ENCODE measurements around the gene ZDHHC9. TPM values are rescaled to one million over a fixed set of nuclear protein-coding genes. Genes with fewer than 3 reads are reported as not detected.

Gene ZDHHC9
- total RNA-seq, 8 experiments from 2014 or later = 9.3 to 30.0 (median 18.7) TPM

DNA sequence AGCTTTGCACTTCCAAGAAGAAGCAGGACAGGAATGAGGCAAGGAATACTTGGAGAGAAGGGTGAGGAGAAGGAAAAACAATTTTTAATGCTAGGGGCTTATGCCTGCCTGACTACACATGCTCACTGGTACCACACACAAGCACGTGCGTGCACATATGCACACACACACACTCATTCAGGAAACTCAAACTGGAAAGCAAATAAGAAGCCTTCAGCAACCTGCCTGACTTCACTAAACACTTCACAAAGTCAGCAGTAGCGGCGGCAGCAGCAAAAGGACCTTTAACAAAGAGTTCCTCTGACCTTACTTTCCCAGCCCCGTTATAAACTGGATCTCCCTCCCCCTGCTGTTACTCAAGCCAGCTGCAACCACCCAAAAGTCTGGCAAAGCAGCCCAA, 3.3 kb downstream of the ZDHHC9 start:
- in situ Hi-C loops (cut with MboI; ENCODE audit: low pct_unique_long_range_greater_than_20kb in 2 of 9, low sequenced_read_pairs in 9 of 9, unreplicated experiment in 9 of 9) = loop anchor here in 1 of 9 experiments (25.0 kb wide), 1 partner anchor 203 kb away; no protein-coding TSS in a partner anchor
- H3K4me1 ChIP-seq (replicated peaks in 1 of 2) = peaks cover 12 to 24% of the 10 kb centered on the region in 2 donors
- ATAC-seq (replicated peaks in 6 of 8) = no peak
- peak overlapping the region in 1 of 5 donors; percentile 11 for H3K4me3 ChIP-seq
- H3K27ac ChIP-seq = no peak overlapping the region
- WGBS, 10 experiments = 20 to 30% (median 21%) methylated on average over 2 to 5 of the region's 5 CpGs; no CpG with 5 or more reads in 7 of the 10 experiments

DNA sequence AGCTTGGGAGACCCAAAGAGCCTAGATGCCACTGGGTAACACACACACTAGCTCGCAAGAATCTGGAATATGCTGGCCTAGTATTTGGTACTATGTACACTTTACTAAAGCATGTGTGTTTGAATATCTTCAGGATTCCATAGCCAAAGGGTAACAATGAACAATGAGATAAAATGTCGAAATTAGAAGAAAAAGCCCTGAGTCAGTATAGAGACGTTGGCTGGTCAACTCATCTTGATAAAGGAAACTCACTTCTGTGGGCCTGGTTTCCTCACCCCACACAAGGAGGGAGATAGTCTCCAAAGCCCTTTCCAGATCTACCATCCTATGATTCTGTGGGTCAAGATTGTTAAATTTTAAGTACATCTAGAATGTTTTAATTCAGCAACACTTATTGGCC, 6.9 kb downstream of the ZDHHC9 start:
- Histone ChIP-seq H3K27ac (no peak overlapping the region), H3K4me3 (no peak overlapping the region), H3K4me1 (replicated peaks in 1 of 2) (peaks cover 12 to 15% of the 10 kb centered on the region in 2 donors)
- 57 to 100% (median 80%) methylated on average over 1 to 3 of the region's 3 CpGs; no CpG with 5 or more reads in 7 of the 10 experiments for WGBS, 10 experiments
- in situ Hi-C loops (cut with MboI; ENCODE audit: low pct_unique_long_range_greater_than_20kb in 2 of 9, low sequenced_read_pairs in 9 of 9, unreplicated experiment in 9 of 9) = loop anchor here in 1 of 9 experiments (25.0 kb wide), 1 partner anchor 200 kb away; no protein-coding TSS in a partner anchor
- ATAC-seq (replicated peaks in 6 of 8) = no peak

DNA sequence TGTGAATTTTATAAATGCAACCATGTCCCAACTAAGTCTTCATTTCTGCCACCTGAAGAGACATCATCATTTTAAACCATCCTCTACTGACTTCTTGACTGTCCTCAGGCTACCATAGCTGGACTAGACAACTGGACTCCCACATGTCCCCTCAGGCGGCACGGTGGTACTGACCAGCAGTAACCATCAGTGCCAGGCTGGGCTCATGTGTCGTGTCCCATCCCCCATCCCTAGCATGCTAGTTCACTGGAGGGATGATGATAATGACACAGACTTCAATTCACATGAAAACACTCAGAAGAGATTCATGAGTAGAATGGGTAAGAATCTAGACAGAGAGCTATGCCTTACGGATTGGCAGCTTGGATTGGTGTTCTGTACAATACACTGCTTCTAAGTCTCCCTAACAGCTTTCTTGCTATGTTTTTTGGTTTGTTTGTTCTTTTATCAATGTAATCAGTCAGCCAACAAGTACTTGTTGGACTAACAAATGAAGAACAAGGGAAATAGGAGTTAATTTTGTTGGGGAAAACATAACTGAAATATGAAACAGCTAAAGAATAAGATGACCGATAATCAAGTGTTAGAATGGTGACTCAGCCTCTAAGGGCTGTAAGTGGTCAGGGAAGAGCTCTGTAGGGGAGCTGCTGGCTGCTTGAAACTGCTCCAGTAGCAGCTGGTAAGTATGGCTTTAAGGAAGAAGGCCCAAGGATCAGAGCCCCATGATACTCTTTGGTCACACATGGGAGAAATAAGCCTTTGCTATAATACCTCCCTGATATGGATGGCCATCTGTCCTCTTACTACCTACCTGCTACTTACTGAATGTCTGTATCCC, 10.3 kb downstream of the ZDHHC9 start:
- peak in 3 of 8 experiments; percentile 50 to 67 (median 60) for ATAC-seq (replicated peaks in 6 of 8)
- in situ Hi-C loops (cut with MboI; ENCODE audit: low pct_unique_long_range_greater_than_20kb in 2 of 9, low sequenced_read_pairs in 9 of 9, unreplicated experiment in 9 of 9) = loop anchor here in 1 of 9 experiments (25.0 kb wide), 1 partner anchor 196 kb away; no protein-coding TSS in a partner anchor
- 62 to 89% (median 75%) methylated on average over 3 to 5 of the region's 5 CpGs; no CpG with 5 or more reads in 7 of the 10 experiments for WGBS, 10 experiments
- Histone ChIP-seq H3K27ac (no peak overlapping the region), H3K4me1 (replicated peaks in 1 of 2) (no peaks in the 10 kb centered on the region), H3K4me3 (no peak overlapping the region)

DNA sequence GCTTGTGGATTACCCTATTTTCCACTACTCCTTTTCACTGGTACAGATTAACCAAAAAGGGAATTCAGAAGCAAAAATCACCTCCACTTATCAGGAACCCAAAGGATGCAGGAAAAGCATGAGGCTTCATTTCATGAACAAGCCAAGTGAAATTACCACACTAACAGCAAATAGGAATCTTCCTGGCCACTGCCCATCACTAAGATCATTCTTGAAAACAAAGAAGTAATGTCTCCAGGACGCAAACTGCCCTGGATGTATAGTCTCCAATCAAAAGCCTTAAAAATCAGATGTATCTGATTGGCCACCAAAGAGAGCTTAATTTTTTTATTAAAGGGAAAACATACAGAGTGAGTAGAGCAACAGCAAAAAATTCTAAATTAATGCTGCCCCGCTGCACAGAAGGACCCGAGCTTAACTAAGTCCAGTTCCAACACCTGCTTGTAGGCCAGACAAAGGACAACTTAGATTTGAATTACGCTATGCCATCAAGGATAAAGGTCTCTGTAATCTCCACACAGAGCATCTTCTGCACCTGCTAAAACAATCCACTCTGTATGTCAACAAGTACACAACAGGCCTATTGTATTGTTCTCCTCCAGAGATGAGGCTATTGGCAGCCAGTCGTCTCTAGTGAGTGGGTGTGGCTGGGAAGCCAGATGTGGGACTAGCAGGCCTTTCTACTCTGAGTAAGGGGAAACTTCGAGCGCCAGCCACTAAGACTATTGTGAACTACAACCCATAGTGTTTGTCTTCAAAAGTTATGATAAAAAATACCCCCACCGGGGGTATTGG, 12.4 kb downstream of the ZDHHC9 start:
- WGBS, 10 experiments = 60 to 100% (median 74%) methylated on average over 1 to 8 of the region's 8 CpGs; no CpG with 5 or more reads in 4 of the 10 experiments
- Histone ChIP-seq H3K4me1 (replicated peaks in 1 of 2) (no peaks in the 10 kb centered on the region), H3K4me3 (no peak overlapping the region), H3K27ac (no peak overlapping the region)
- in situ Hi-C loops (cut with MboI; ENCODE audit: low pct_unique_long_range_greater_than_20kb in 2 of 9, low sequenced_read_pairs in 9 of 9, unreplicated experiment in 9 of 9) = loop anchor here in 1 of 9 experiments (25.0 kb wide), 1 partner anchor 194 kb away; no protein-coding TSS in a partner anchor
- ATAC-seq (replicated peaks in 6 of 8) = peak in 3 of 8 experiments; percentile 32 to 63 (median 55)

DNA sequence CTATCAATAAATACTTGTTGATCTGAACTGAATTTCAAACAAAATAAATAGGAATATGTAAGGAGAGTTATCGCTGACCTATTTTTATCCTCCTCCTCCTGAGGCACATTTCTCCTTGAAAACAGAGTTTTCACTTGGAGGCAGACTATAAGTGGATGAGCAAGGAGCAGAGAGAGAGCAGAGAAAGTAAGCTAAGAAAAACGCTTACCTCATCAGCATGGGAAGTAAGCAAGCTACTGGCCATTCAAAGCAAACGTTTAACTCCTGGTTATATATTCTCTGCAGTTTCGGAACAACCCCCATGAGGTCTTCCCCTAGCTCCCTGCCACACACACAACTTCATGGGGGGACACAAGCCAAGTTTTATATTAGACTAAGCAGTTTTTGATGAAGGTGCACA, 13.2 kb downstream of the ZDHHC9 start:
- in situ Hi-C loops (cut with MboI; ENCODE audit: low pct_unique_long_range_greater_than_20kb in 2 of 9, low sequenced_read_pairs in 9 of 9, unreplicated experiment in 9 of 9) = loop anchor here in 1 of 9 experiments (25.0 kb wide), 1 partner anchor 193 kb away; no protein-coding TSS in a partner anchor
- Histone ChIP-seq H3K27ac (no peak overlapping the region), H3K4me3 (no peak overlapping the region), H3K4me1 (replicated peaks in 1 of 2) (no peaks in the 10 kb centered on the region)
- WGBS, 10 experiments = 43 to 100% (median 83%) methylated on average over 1 to 4 of the region's 4 CpGs; no CpG with 5 or more reads in 5 of the 10 experiments
- no peak for ATAC-seq (replicated peaks in 6 of 8)

DNA sequence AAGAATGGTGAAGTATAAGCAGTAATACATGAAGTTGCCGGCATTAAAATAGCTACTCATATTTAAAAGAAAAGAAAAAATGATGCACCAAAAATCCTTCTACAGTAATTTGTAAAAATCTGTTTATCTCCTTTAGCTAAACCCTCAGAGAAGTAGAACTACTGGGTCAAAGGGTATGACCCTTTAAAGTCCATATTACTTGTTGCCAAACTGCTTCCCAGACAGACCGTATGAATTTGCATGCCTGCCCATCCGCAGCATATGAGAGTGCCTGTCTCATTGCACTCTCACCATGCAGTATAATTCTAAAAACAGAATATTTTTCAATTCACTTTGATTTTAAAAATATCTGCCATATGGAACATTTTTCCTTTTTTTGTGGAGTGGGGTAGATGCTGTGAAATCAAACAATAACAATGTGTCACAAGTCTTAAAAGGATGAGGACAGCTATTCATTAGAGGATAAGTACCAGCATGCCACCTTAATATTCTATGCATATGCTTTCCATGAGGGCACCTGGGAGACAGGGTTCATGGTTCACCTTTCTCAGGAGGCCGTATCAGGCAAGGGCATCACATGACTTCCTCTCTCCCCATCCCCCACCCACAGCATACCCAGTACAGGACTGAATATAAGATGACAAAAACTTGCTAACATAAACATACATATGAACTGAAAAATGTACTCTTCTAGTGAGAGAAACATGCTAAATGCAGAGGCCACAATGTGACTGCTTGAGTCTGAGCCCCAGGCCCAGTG, 17.8 kb downstream of the ZDHHC9 start:
- Histone ChIP-seq H3K4me1 (replicated peaks in 1 of 2) (no peaks in the 10 kb centered on the region), H3K27ac (no peak overlapping the region), H3K4me3 (no peak overlapping the region)
- WGBS, 10 experiments = 33 to 100% (median 72%) methylated on average over 1 to 4 of the region's 4 CpGs; no CpG with 5 or more reads in 4 of the 10 experiments
- no peak for ATAC-seq (replicated peaks in 6 of 8)
- in situ Hi-C loops (cut with MboI; ENCODE audit: low pct_unique_long_range_greater_than_20kb in 2 of 9, low sequenced_read_pairs in 9 of 9, unreplicated experiment in 9 of 9) = loop anchor here in 1 of 9 experiments (25.0 kb wide), 1 partner anchor 189 kb away; no protein-coding TSS in a partner anchor

DNA sequence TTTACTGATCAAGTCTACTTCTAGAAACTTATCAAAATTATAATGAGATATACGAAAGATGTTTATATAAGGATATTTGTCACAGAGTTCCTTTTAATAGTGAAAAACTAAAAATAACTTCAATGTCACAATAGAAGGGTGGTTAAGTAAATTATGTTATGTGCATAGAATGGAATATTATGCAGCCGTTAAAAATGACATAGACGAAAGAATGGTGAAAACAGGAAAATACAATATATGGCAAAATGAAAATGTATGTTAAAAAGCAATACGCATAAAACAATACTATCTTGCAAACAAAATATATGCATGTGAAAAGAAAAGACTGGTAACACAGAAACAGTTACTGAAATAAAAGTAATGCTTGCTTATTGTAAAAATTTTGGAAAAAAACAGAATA, 19.1 kb downstream of the ZDHHC9 start:
- in situ Hi-C loops (cut with MboI; ENCODE audit: low pct_unique_long_range_greater_than_20kb in 2 of 9, low sequenced_read_pairs in 9 of 9, unreplicated experiment in 9 of 9) = loop anchor here in 1 of 9 experiments (25.0 kb wide), 1 partner anchor 187 kb away; no protein-coding TSS in a partner anchor

DNA sequence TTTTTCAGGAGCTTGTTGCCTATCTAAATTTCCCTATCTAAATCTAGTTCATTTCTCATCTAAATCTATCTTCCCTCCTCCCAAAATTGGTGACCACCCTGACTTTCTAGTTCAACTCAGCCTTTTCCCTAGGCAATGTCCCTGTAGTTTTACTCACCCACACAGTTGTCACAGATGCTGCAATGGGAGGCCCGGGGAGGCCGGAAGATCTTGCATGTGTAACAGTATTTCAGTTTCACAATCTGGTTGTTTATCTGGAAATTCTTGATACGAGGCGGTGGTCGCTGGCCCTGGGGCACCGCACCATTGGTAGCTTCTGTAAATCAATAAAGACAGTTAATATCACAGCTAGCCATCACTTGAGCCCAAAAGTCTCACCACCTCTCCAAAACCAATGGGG, 20.2 kb downstream of the ZDHHC9 start:
- in situ Hi-C loops (cut with MboI; ENCODE audit: low pct_unique_long_range_greater_than_20kb in 2 of 9, low sequenced_read_pairs in 9 of 9, unreplicated experiment in 9 of 9) = no loop called here
- Histone ChIP-seq H3K4me1 (replicated peaks in 1 of 2) (no peaks in the 10 kb centered on the region), H3K27ac (no peak overlapping the region), H3K4me3 (no peak overlapping the region)
- ATAC-seq (replicated peaks in 6 of 8) = no peak
- 15 to 100% (median 92%) methylated on average over 1 to 6 of the region's 6 CpGs; no CpG with 5 or more reads in 6 of the 10 experiments for WGBS, 10 experiments

More for the DNA sequence above, 19.1 kb downstream of the ZDHHC9 start:
- no peak overlapping the region for H3K4me3 ChIP-seq
- 52 to 100% (median 69%) methylated on average over 3 to 4 of the region's 4 CpGs; no CpG with 5 or more reads in 3 of the 10 experiments for WGBS, 10 experiments
- H3K4me1 ChIP-seq (replicated peaks in 1 of 2) = no peaks in the 10 kb centered on the region
- H3K27ac ChIP-seq = no peak overlapping the region
- ATAC-seq (replicated peaks in 6 of 8) = no peak

DNA sequence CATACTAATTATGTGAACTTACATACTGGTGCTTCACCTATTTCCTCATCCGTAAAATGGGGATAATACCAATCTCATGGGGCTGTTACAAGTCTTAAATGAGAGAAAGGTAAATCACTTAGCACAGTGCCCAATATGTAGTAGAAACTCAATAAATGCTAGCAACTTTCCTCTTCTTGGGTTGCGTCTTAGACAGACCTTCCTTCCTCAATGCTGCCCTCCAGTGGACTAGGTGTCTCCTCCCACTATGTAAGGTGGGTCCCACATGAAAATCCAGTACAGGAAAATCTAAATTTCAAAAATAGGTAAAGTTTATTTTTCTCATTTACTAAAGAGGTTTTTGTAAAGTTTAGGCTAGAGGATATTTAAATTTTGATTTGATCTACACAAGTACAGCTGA, 20.6 kb downstream of the ZDHHC9 start:
- Histone ChIP-seq H3K27ac (no peak overlapping the region), H3K4me3 (no peak overlapping the region), H3K4me1 (replicated peaks in 1 of 2) (no peaks in the 10 kb centered on the region)
- WGBS, 10 experiments = 0 to 100% (median 84%) methylated on average over 1 to 2 of the region's 2 CpGs; no CpG with 5 or more reads in 6 of the 10 experiments
- in situ Hi-C loops (cut with MboI; ENCODE audit: low pct_unique_long_range_greater_than_20kb in 2 of 9, low sequenced_read_pairs in 9 of 9, unreplicated experiment in 9 of 9) = no loop called here
- peak in 3 of 8 experiments; percentile 49 to 67 (median 66) for ATAC-seq (replicated peaks in 6 of 8)

DNA sequence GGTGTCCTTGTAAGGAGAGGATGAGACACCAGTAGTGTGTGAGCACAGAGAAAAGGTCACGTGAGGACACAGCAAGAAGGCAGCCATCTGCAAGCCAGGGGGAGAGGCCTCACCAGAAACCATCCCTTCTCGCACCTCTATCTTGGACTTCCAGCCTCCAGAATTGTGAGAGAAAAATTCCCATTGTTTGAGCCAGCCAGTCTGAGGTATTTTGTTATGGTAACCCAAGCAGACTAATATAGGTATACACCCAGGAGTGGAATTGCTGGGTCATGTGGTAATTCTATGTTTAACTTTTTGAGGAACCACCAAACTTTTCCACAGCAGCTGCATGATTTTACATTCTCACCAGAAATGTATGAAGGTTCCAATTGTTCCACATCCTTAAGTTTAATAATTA, 25.6 kb downstream of the ZDHHC9 start:
- in situ Hi-C loops (cut with MboI; ENCODE audit: low pct_unique_long_range_greater_than_20kb in 2 of 9, low sequenced_read_pairs in 9 of 9, unreplicated experiment in 9 of 9) = no loop called here
- Histone ChIP-seq H3K4me3 (no peak overlapping the region), H3K4me1 (replicated peaks in 1 of 2) (no peaks in the 10 kb centered on the region), H3K27ac (no peak overlapping the region)
- peak in 1 of 8 experiments; percentile 70 for ATAC-seq (replicated peaks in 6 of 8)
- 80% methylated on average over 1 of the region's 2 CpGs; no CpG with 5 or more reads in 9 of the 10 experiments for WGBS, 10 experiments

DNA sequence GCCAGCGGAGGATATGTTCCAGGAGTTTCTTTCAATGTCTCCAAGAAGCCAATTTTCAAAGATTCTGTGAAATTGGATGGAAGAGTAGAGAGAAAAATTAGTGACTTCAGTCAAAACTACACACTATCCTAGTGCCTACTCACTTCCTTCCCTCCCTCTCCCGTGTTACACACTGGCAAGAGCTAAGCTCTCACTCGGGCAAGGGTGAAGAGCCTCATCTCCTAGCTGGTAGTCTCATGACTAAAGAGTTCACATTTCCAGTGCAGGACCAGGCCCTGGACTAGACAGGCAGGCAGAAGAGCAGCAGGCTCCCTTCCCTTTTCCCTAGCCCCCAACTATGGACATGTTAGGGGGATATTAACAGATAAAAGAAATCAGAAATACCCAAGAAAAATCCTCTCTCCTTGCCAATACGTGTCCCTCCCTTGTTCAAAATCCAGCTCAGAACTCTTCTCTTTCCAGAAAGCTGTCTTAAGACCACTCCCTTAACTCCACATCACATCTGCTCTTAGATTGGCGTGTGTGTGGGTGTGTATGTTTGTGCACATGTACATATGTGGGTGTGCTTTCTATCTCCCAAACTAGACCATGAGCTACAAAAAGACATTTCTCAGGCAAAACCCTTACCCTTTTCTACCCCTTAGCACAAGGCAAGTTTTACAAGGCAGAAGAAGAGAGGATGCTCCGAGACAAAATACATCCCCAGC, 29.9 kb downstream of the ZDHHC9 start:
- Histone ChIP-seq H3K4me1 (replicated peaks in 1 of 2) (no peaks in the 10 kb centered on the region), H3K27ac (no peak overlapping the region), H3K4me3 (no peak overlapping the region)
- 20 to 100% (median 80%) methylated on average over 1 to 4 of the region's 6 CpGs; no CpG with 5 or more reads in 3 of the 10 experiments for WGBS, 10 experiments
- peak in 3 of 8 experiments; percentile 49 to 85 (median 76) for ATAC-seq (replicated peaks in 6 of 8)
- in situ Hi-C loops (cut with MboI; ENCODE audit: low pct_unique_long_range_greater_than_20kb in 2 of 9, low sequenced_read_pairs in 9 of 9, unreplicated experiment in 9 of 9) = no loop called here
